ENCODE measurements around the gene UGP2. TPM values are rescaled to one million over a fixed set of nuclear protein-coding genes. Genes with fewer than 3 reads are reported as not detected.

UGP2 gene
- total and polyA plus RNA-seq, 4 donors = 76.2 to 723 (median 261) TPM

DNA sequence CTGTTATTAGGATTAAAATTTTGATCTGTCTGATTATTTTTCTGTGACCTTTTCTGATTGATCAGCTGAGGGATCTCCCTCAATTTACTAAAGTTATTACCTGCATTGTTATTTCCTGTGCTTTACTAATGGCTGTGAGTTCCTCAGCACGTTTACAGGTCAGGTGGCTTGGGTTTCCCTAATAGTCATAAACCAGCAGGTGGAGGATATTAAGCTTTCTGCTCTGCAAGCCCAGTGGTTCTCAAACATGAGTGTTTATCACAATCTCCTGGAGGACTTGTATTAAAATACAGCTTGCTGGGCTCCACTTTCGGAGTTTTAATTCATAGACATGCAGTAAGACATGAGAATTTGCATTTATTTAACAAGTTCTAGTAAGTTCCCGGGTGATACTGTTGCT lies 22.4 kb upstream of the UGP2 start:
- H3K4me3 ChIP-seq (ENCODE audit: low read depth in 1 of 3, low read length in 3 of 3) = no peak overlapping the region
- H3K9ac ChIP-seq (ENCODE audit: low read depth in 1 of 2, low read length in 2 of 2) = peak overlapping the region; percentile 50 to 90
- 60% methylated on average over 3 of the region's 3 CpGs for WGBS
- H3K36me3 ChIP-seq (ENCODE audit: control insufficient read depth in 4 of 4, insufficient read depth in 3 of 4, low read depth in 1 of 4, low read length in 3 of 4) = no peaks in the 10 kb centered on the region
- TF ChIP-seq, protein P1, sequence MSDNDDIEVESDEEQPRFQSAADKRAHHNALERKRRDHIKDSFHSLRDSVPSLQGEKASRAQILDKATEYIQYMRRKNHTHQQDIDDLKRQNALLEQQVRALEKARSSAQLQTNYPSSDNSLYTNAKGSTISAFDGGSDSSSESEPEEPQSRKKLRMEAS (IDR thresholded peaks at IDR 0.05) = no peak
- TF ChIP-seq RAD21 (IDR thresholded peaks at IDR 0.05) (no peak), FOXA2 (IDR thresholded peaks at IDR 0.05) (no peak), GABPA (IDR thresholded peaks at IDR 0.05 in 1 of 2, conservative IDR thresholded peaks at IDR 0.05 in 1 of 2) (no peak), TAF1 (conservative IDR thresholded peaks at IDR 0.05) (no peak), NR2F2 (IDR thresholded peaks at IDR 0.05) (no peak), HNF4A (conservative IDR thresholded peaks at IDR 0.05) (no peak)
- TF ChIP-seq, protein P2, sequence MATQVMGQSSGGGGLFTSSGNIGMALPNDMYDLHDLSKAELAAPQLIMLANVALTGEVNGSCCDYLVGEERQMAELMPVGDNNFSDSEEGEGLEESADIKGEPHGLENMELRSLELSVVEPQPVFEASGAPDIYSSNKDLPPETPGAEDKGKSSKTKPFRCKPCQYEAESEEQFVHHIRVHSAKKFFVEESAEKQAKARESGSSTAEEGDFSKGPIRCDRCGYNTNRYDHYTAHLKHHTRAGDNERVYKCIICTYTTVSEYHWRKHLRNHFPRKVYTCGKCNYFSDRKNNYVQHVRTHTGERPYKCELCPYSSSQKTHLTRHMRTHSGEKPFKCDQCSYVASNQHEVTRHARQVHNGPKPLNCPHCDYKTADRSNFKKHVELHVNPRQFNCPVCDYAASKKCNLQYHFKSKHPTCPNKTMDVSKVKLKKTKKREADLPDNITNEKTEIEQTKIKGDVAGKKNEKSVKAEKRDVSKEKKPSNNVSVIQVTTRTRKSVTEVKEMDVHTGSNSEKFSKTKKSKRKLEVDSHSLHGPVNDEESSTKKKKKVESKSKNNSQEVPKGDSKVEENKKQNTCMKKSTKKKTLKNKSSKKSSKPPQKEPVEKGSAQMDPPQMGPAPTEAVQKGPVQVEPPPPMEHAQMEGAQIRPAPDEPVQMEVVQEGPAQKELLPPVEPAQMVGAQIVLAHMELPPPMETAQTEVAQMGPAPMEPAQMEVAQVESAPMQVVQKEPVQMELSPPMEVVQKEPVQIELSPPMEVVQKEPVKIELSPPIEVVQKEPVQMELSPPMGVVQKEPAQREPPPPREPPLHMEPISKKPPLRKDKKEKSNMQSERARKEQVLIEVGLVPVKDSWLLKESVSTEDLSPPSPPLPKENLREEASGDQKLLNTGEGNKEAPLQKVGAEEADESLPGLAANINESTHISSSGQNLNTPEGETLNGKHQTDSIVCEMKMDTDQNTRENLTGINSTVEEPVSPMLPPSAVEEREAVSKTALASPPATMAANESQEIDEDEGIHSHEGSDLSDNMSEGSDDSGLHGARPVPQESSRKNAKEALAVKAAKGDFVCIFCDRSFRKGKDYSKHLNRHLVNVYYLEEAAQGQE (IDR thresholded peaks at IDR 0.05) = no peak
- DNase-seq (ENCODE audit: low spot score) = no peak
- peaks cover 8 to 34% (median 16%) of the 10 kb centered on the region in 4 donors for H3K4me1 ChIP-seq (ENCODE audit: control insufficient read depth in 4 of 4, insufficient read depth in 4 of 4, low read length in 3 of 4)
- H3K27ac ChIP-seq (ENCODE audit: low read depth in 1 of 2, low read length in 2 of 2) = peak overlapping the region; percentile 87 to 89
- no peaks in the 10 kb centered on the region for H3K9me3 ChIP-seq (ENCODE audit: control insufficient read depth in 4 of 4, low read length in 3 of 4)
- H3K27me3 ChIP-seq (ENCODE audit: control insufficient read depth in 4 of 4, insufficient read depth in 4 of 4, low read length in 3 of 4) = no peaks in the 10 kb centered on the region

DNA sequence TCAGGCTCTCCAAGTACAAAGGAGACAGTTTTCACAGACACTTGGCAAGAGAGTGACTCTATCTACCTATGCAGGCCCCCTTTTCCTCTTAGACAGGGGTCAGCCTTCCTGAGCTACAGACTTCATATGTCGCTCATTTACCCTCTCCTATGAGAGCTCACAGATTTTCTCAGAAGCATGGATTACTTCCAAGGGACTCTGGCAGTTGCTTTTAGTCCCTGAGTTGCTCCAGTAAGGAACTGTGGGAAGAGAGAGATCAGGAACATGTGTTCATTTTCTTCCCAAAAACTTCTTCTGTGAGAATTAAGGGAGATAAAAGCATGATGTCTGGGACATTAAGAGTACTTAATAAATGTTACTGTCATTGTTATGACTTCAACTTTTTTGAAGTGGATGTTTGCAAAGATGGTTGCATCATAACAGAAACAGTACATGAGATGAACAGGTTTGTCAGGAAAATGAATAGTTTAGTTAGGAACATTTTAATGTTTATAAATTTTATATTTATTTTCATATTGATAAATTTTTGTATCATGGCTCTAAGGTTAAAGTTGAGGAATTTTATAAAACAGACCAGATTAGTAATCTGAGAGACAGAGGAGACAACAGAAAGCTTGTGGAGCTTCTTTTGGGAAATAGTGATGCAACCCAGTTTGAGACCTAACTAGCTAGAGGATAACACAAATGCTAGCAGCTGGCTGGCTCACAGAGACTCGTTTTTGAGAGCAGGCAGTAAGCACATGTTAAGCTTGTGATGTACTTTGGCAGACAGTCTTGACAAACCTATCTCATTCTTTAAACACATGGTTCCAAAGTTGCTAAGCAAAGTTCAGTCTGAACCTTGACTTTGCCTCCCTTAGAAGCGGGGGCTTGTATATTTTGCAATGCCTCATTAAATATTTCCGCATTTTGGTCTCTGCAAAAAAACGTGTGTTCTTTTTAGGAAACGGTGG lies 21.7 kb upstream of the UGP2 start:
- DNase-seq (ENCODE audit: low spot score) = no peak
- Histone ChIP-seq H3K4me3 (ENCODE audit: low read depth in 1 of 3, low read length in 3 of 3) (no peak overlapping the region), H3K4me1 (ENCODE audit: control insufficient read depth in 4 of 4, insufficient read depth in 4 of 4, low read length in 3 of 4) (peaks cover 8 to 32% (median 16%) of the 10 kb centered on the region in 4 donors), H3K27me3 (ENCODE audit: control insufficient read depth in 4 of 4, insufficient read depth in 4 of 4, low read length in 3 of 4) (no peaks in the 10 kb centered on the region), H3K27ac (ENCODE audit: low read depth in 1 of 2, low read length in 2 of 2) (peak overlapping the region; percentile 87 to 89), H3K36me3 (ENCODE audit: control insufficient read depth in 4 of 4, insufficient read depth in 3 of 4, low read depth in 1 of 4, low read length in 3 of 4) (no peaks in the 10 kb centered on the region), H3K9ac (ENCODE audit: low read depth in 1 of 2, low read length in 2 of 2) (peak overlapping the region; percentile 50 to 90), H3K9me3 (ENCODE audit: control insufficient read depth in 4 of 4, low read length in 3 of 4) (no peaks in the 10 kb centered on the region)
- 25% methylated on average over 6 of the region's 6 CpGs for WGBS
- TF ChIP-seq TAF1 (conservative IDR thresholded peaks at IDR 0.05) (no peak), FOXA1 (IDR thresholded peaks at IDR 0.05) (peak; percentile 60), RAD21 (IDR thresholded peaks at IDR 0.05) (peak; percentile 60 to 66), SP1 (IDR thresholded peaks at IDR 0.05) (peak; percentile 89), JUND (IDR thresholded peaks at IDR 0.05) (peak; percentile 19 to 81), YY1 (IDR thresholded peaks at IDR 0.05) (peak; percentile 75), NR2F2 (IDR thresholded peaks at IDR 0.05) (peak; percentile 39), GABPA (IDR thresholded peaks at IDR 0.05 in 1 of 2, conservative IDR thresholded peaks at IDR 0.05 in 1 of 2) (peak in 1 of 2 donors; percentile 15), HNF4G (IDR thresholded peaks at IDR 0.05) (peak; percentile 90), FOXA2 (IDR thresholded peaks at IDR 0.05) (peak; percentile 59), EGR1 (IDR thresholded peaks at IDR 0.05; ENCODE audit: low read depth in 2 of 2) (peak in 1 of 2 donors; percentile 81), RXRA (IDR thresholded peaks at IDR 0.05) (peak; percentile 87 to 94), HNF4A (conservative IDR thresholded peaks at IDR 0.05) (peak; percentile 97 to 98)
- TF ChIP-seq, protein P3, sequence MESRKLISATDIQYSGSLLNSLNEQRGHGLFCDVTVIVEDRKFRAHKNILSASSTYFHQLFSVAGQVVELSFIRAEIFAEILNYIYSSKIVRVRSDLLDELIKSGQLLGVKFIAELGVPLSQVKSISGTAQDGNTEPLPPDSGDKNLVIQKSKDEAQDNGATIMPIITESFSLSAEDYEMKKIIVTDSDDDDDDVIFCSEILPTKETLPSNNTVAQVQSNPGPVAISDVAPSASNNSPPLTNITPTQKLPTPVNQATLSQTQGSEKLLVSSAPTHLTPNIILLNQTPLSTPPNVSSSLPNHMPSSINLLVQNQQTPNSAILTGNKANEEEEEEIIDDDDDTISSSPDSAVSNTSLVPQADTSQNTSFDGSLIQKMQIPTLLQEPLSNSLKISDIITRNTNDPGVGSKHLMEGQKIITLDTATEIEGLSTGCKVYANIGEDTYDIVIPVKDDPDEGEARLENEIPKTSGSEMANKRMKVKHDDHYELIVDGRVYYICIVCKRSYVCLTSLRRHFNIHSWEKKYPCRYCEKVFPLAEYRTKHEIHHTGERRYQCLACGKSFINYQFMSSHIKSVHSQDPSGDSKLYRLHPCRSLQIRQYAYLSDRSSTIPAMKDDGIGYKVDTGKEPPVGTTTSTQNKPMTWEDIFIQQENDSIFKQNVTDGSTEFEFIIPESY (IDR thresholded peaks at IDR 0.05) = peak; percentile 80
- TF ChIP-seq, protein P1 (IDR thresholded peaks at IDR 0.05) = peak; percentile 95
- TF ChIP-seq, protein P4, sequence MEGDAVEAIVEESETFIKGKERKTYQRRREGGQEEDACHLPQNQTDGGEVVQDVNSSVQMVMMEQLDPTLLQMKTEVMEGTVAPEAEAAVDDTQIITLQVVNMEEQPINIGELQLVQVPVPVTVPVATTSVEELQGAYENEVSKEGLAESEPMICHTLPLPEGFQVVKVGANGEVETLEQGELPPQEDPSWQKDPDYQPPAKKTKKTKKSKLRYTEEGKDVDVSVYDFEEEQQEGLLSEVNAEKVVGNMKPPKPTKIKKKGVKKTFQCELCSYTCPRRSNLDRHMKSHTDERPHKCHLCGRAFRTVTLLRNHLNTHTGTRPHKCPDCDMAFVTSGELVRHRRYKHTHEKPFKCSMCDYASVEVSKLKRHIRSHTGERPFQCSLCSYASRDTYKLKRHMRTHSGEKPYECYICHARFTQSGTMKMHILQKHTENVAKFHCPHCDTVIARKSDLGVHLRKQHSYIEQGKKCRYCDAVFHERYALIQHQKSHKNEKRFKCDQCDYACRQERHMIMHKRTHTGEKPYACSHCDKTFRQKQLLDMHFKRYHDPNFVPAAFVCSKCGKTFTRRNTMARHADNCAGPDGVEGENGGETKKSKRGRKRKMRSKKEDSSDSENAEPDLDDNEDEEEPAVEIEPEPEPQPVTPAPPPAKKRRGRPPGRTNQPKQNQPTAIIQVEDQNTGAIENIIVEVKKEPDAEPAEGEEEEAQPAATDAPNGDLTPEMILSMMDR (IDR thresholded peaks at IDR 0.05; ENCODE audit: low read depth, low read length, missing input control) = no peak
- TF ChIP-seq, protein P5, sequence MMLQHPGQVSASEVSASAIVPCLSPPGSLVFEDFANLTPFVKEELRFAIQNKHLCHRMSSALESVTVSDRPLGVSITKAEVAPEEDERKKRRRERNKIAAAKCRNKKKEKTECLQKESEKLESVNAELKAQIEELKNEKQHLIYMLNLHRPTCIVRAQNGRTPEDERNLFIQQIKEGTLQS (IDR thresholded peaks at IDR 0.05) = peak; percentile 94
- TF ChIP-seq, protein P2 (IDR thresholded peaks at IDR 0.05) = peak; percentile 69

Measured in liver (tissue), 9 donors.